GM23248 (cell line): ENCODE data around the gene ADM.

Experiments
- EZH2 ChIP-seq: fragments of 200-600 bp; sonication (generic); IDR thresholded peaks from 2 replicates; pipeline ENCODE4 v1.6.1; 2018; ENCODE audit warnings: antibody characterized with exemption, mild to moderate bottlenecking; ENCODE audit not compliant: insufficient read depth, poor library complexity, severe bottlenecking
- EZH2phosphoT487 ChIP-seq: fragments of 200-600 bp; sonication (generic); IDR thresholded peaks from 2 replicates; pipeline ENCODE4 v1.6.1; 2018; ENCODE audit warnings: antibody characterized with exemption, moderate library complexity, mild to moderate bottlenecking, low read depth; ENCODE audit not compliant: insufficient read depth

DNA sequence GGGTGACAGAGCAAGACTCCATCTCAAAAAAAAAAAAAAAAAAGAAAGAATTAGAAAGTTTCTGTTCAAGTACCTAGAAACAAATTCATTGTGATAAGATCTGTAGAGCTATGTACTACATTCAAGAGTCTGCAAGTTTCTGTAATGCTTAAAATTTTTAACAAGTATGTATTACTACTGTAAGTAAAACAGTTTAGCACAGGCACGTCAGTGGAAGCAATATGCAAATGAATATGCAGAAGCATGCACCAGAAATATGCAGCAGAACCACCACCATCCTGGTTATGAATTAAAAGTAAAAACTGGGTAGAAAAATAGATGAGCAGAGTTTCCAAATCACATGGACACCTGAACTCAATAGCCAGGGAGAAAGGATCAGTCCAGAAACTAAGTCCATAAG lies 30.1 kb upstream of the ADM start:
- TF ChIP-seq EZH2phosphoT487 (no peak), EZH2 (no peak)
